ENCODE data around the gene DYNLT2. TPM values are rescaled to one million over a fixed set of nuclear protein-coding genes. Genes with fewer than 3 reads are reported as not detected.

The DYNLT2 gene
- 0.79 and 1.3 TPM in 2 replicates for total RNA-seq (2022)
- Bru-seq, nascent RNA: percentile 64 among the genes with signal in this experiment
- BruChase-seq, experiment 1, labeled RNA remaining after a 6-hour chase: percentile 34 among the genes with signal in this experiment
- percentile 36 among the genes with signal in this experiment for BruChase-seq, experiment 2, labeled RNA remaining after a 2-hour chase
- long read RNA-seq: 0 reads

DNA sequence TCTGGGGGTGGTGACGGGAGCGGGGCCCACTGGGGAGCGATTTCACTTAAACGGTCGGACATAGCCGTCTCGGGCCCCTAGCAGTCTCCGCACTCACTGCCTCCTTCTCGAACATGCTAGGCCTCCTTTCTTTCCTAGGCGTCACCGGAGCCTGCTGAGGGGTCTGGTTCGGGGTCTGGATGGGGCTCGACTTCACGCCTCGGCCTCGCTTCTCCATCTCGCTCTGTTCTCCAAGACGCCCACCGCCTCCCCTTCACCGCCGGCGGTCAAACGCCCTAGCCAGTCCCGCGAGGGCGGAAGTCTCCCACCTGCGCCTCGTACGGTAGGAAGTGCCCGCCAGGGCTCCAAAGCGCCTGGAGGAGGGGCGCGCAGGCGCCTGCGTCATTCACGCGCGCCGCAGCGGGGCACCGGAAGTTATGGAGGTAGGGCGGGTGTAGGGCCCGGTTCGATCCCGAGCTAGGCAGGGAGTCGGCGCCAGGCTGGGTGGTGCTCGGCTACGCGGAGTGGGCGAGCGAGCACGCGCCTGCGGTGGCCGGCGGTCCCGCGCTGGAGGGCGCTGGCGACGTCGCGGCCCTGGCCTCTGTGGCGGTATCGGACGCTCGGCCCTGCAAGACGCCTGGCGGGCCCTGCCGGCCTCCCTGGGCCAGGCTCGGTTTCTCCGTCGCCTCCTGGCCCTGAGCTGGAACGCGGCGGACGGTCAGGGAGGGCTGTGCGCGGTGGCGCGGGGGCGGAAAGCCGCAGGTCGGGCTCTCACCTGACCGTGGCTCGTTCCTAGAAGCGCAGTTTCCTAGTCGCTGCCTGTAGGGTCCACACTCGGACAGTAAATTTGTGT is at the start of gene DYNLT2, which contains the start of gene ERMARD:
Gene DYNLT2 (minus strand): TSS at position 331 of the 832 bp plus-strand sequence. CDS start 114 bp downstream, at position 217.
Gene ERMARD (plus strand): TSS at position 381 of the 832 bp plus-strand sequence. CDS start 36 bp downstream, at position 417.
- BruUV-seq (replicated peaks): no TSS peak
- H3K27me3 Mint-ChIP-seq (ENCODE audit: insufficient read depth, unreplicated experiment): no peaks in the 10 kb centered on the region
- DNase-seq (ENCODE audit: unreplicated experiment): peak; percentile 92
- H3K27ac Mint-ChIP-seq (ENCODE audit: low read depth, unreplicated experiment): peak within 1 kb of the TSS; percentile 100
- ChIA-PET CTCF (interaction anchor here (0.6 to 1.0 kb wide), 4 partner anchors 21 to 69 kb away, joined by 3 to 4 read pairs (median 3); no protein-coding TSS in a partner anchor), POLR2A (interaction anchor here (0.6 to 9.2 kb wide), 23 partner anchors 8 to 833 kb away, joined by 3 to 73 read pairs (median 5); partner anchors contain the start of genes C6orf120, PDCD2, PHF10 and PSMB1)
- no peaks in the 10 kb centered on the region for H3K9me3 Mint-ChIP-seq (ENCODE audit: unreplicated experiment)
- peaks cover 17% of the 10 kb centered on the region for H3K4me1 Mint-ChIP-seq (ENCODE audit: insufficient read depth, unreplicated experiment)
- TF ChIP-seq, protein P1, sequence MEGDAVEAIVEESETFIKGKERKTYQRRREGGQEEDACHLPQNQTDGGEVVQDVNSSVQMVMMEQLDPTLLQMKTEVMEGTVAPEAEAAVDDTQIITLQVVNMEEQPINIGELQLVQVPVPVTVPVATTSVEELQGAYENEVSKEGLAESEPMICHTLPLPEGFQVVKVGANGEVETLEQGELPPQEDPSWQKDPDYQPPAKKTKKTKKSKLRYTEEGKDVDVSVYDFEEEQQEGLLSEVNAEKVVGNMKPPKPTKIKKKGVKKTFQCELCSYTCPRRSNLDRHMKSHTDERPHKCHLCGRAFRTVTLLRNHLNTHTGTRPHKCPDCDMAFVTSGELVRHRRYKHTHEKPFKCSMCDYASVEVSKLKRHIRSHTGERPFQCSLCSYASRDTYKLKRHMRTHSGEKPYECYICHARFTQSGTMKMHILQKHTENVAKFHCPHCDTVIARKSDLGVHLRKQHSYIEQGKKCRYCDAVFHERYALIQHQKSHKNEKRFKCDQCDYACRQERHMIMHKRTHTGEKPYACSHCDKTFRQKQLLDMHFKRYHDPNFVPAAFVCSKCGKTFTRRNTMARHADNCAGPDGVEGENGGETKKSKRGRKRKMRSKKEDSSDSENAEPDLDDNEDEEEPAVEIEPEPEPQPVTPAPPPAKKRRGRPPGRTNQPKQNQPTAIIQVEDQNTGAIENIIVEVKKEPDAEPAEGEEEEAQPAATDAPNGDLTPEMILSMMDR (IDR thresholded peaks at IDR 0.05; ENCODE audit: unreplicated experiment): no peak
- H3K36me3 Mint-ChIP-seq (ENCODE audit: insufficient read depth, unreplicated experiment): peaks cover 30% of the 10 kb centered on the region
- intact Hi-C loops (cut with micrococcal nuclease): loop anchor here (1.0 kb wide), 1 partner anchor 794 kb away; no protein-coding TSS in a partner anchor
- peak within 1 kb of the TSS; percentile 100 for H3K4me3 Mint-ChIP-seq (ENCODE audit: unreplicated experiment)

- Mint-ChIP-seq H3K4me3 (ENCODE audit: unreplicated experiment) (no peak overlapping the region), H3K9me3 (ENCODE audit: unreplicated experiment) (no peaks in the 10 kb centered on the region), H3K4me1 (ENCODE audit: insufficient read depth, unreplicated experiment) (no peaks in the 10 kb centered on the region), H3K27me3 (ENCODE audit: insufficient read depth, unreplicated experiment) (peaks cover 49% of the 10 kb centered on the region), H3K27ac (ENCODE audit: low read depth, unreplicated experiment) (no peak overlapping the region), H3K36me3 (ENCODE audit: insufficient read depth, unreplicated experiment) (no peaks in the 10 kb centered on the region)
- ChIA-PET CTCF (interaction anchor here (0.6 to 1.2 kb wide), 5 partner anchors 10 to 494 kb away, joined by 3 to 6 read pairs (median 3); no protein-coding TSS in a partner anchor), POLR2A (interaction anchor here (0.6 to 2.7 kb wide), 4 partner anchors 10 to 783 kb away, joined by 3 to 8 read pairs (median 4); partner anchors contain the start of gene PDCD2)
- TF ChIP-seq, protein P1 (IDR thresholded peaks at IDR 0.05; ENCODE audit: unreplicated experiment): no peak
- no TSS peak for BruUV-seq (replicated peaks)
- peak; percentile 57 for DNase-seq (ENCODE audit: unreplicated experiment)
- intact Hi-C loops (cut with micrococcal nuclease): no loop called here
Observed at GRCh38 chr6:169800668-169801395, 49.5 kb upstream of the DYNLT2 start.

- Mint-ChIP-seq H3K4me3 (ENCODE audit: unreplicated experiment) (no peak overlapping the region), H3K9me3 (ENCODE audit: unreplicated experiment) (no peaks in the 10 kb centered on the region), H3K4me1 (ENCODE audit: insufficient read depth, unreplicated experiment) (no peaks in the 10 kb centered on the region), H3K27me3 (ENCODE audit: insufficient read depth, unreplicated experiment) (peaks cover 49% of the 10 kb centered on the region), H3K36me3 (ENCODE audit: insufficient read depth, unreplicated experiment) (no peaks in the 10 kb centered on the region), H3K27ac (ENCODE audit: low read depth, unreplicated experiment) (no peak overlapping the region)
- BruUV-seq (replicated peaks): no TSS peak
- CTCF ChIA-PET: interaction anchor here (0.7 to 1.5 kb wide), 5 partner anchors 9 to 436 kb away, joined by 3 to 6 read pairs (median 4); no protein-coding TSS in a partner anchor
- DNase-seq (ENCODE audit: unreplicated experiment): peak; percentile 52
- TF ChIP-seq, protein P1 (IDR thresholded peaks at IDR 0.05; ENCODE audit: unreplicated experiment): no peak
- POLR2A ChIA-PET: interaction anchor here (0.7 to 2.7 kb wide), 3 partner anchors 9 to 784 kb away, joined by 3 to 8 read pairs (median 6); partner anchors contain the start of gene PDCD2
- intact Hi-C loops (cut with micrococcal nuclease): no loop called here
Observed at GRCh38 chr6:169800116-169800667, 48.8 kb upstream of the DYNLT2 start.
